A673 (cell line): ENCODE measurements around the gene TBPL1. TPM values are rescaled to one million over a fixed set of nuclear protein-coding genes. Genes with fewer than 3 reads are reported as not detected.

Experiments
- BruUV-seq: library from RNA; stranded (reverse); fragments of 400-500 nt; replicated peaks from 2 replicates; lab custom pipeline; 2021; lab: Mats Ljungman, UMichigan
- CTCF ChIA-PET: fragments of 300-600 bp; sonication (Branson Sonifier 250); formaldehyde crosslinking; loops from one replicate; lab custom pipeline; 2022; ENCODE audit warnings: antibody characterized with exemption; lab: Charles Lee
- POLR2A ChIA-PET: fragments of 300-600 bp; sonication (Branson Sonifier 250); formaldehyde crosslinking; loops from one replicate; lab custom pipeline; 2022; ENCODE audit warnings: antibody characterized with exemption; ENCODE audit not compliant: low non-redundant PET; lab: Charles Lee
- DNase-seq: peaks from one replicate; pipeline ENCODE4 v3.0.0-alpha.2; 2015; ENCODE audit warnings: low spot score
- H3K27ac ChIP-seq: fragments of 200-600 bp; sonication (generic); 2 replicates; pipeline ENCODE4 v1.5.1; 2016; ENCODE audit warnings: mixed run types, low read depth, mild to moderate bottlenecking, mixed read lengths, antibody characterized with exemption, low read length; ENCODE audit not compliant: poor library complexity, severe bottlenecking
- H3K27me3 ChIP-seq: fragments of 200-600 bp; sonication (generic); replicated peaks from 2 replicates; pipeline ENCODE4 v1.6.1; 2017; ENCODE audit warnings: mixed run types, low read depth, mild to moderate bottlenecking, mixed read lengths, antibody characterized with exemption, low read length; ENCODE audit not compliant: insufficient read depth, poor library complexity
- H3K36me3 ChIP-seq: fragments of 200-600 bp; sonication (generic); 2 replicates; pipeline ENCODE4 v1.6.1; 2016; ENCODE audit warnings: mixed run types, mild to moderate bottlenecking, mixed read lengths, antibody characterized with exemption, low read length; ENCODE audit not compliant: insufficient read depth, poor library complexity, severe bottlenecking
- H3K4me1 ChIP-seq: fragments of 200-600 bp; sonication (generic); 2 replicates; pipeline ENCODE4 v1.6.1; 2017; ENCODE audit warnings: mixed run types, mild to moderate bottlenecking, mixed read lengths, antibody characterized with exemption, low read length; ENCODE audit not compliant: insufficient read depth, poor library complexity, severe bottlenecking
- H3K4me3 ChIP-seq: fragments of 200-600 bp; sonication (generic); 2 replicates; pipeline ENCODE4 v1.5.1; 2016; ENCODE audit warnings: low read depth, mixed run types, mild to moderate bottlenecking, mixed read lengths, low read length; ENCODE audit not compliant: poor library complexity, severe bottlenecking
- H3K9me3 ChIP-seq: fragments of 200-600 bp; sonication (generic); 2 replicates; pipeline ENCODE4 v1.6.1; 2016; ENCODE audit warnings: mixed run types, low read depth, mild to moderate bottlenecking, mixed read lengths, antibody characterized with exemption, low read length; ENCODE audit not compliant: poor library complexity, severe bottlenecking
- EZH2 ChIP-seq: fragments of 200-600 bp; sonication (generic); IDR thresholded peaks from 2 replicates; pipeline ENCODE4 v1.6.1; 2017; ENCODE audit warnings: borderline replicate concordance, low read depth, mild to moderate bottlenecking, mixed read lengths, antibody characterized with exemption, low read length; ENCODE audit not compliant: poor library complexity, severe bottlenecking
- intact Hi-C: fragments of 100-400 bp; cut with micrococcal nuclease; formaldehyde crosslinking; loops from one replicate; pipeline ENCODE4 v1.10.0; 2022; ENCODE audit not compliant: unreplicated experiment
- total RNA-seq: library from RNA; stranded (reverse); gene quantifications from 2 replicates; pipeline ENCODE4 v1.2.3, GENCODE V29; 2021
- TF ChIP-seq, protein P1 (sequence below): fragments of 300-800, 200-600 bp; sonication (generic); conservative IDR thresholded peaks from 2 replicates; pipeline ENCODE4 v1.5.1; 2017; ENCODE audit warnings: low read depth, mild to moderate bottlenecking, antibody characterized with exemption, low read length, moderate library complexity, mixed read lengths

The TBPL1 gene
- total RNA-seq, 1 experiment from 2014 or later: 46.3 TPM

DNA sequence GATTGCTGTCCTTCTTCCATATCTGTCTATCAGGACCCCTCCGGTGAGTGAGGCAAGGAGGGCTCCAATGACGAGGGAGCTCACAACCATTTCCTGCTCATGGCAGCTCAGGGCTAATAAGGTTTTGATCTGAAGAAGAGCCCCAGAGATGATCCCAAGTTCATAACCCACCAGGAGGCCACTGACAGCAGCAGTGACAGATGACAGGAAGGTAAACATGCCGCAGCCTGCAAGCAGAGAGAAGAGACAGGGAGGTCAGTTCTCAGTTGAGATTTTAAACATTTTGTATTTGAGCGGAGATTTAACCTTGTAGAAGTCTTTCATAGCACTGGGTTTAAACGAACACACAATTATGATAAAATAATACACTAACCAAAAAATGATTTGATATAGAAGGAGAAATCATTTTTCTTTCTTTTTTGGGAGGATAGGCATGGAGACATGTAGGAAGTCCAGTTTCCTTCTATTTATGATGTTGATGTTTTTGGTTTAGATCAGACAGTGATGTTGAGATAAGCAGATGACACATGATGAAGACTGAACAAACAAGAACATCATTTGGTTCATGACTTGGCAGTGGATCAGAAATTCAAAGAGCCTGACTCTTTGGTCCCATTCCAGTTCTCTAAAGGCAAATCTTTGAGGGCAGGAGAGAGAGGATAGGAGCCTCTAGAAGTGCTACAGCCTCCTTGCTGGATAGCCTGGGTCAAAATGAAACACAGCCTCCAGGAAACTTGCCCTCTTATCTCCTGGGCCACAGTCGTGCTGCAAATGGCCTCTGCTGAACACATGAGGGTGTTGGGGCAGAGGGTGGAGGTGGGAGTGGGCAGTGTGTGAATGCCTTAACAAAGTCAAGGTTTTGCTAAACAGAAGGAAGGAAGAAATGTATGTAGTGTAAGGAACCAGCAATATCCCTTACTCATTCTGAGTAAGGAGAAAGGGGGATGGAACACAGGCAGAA lies 76.8 kb downstream of the TBPL1 start:
- Histone ChIP-seq H3K4me1 (no peaks in the 10 kb centered on the region), H3K9me3 (no peaks in the 10 kb centered on the region), H3K27me3 (no peaks in the 10 kb centered on the region), H3K4me3 (no peak overlapping the region), H3K36me3 (no peaks in the 10 kb centered on the region), H3K27ac (no peak overlapping the region)
- intact Hi-C loops: no loop called here
- ChIA-PET CTCF (no interaction called here), POLR2A (no interaction called here)
- TF ChIP-seq, protein P1, sequence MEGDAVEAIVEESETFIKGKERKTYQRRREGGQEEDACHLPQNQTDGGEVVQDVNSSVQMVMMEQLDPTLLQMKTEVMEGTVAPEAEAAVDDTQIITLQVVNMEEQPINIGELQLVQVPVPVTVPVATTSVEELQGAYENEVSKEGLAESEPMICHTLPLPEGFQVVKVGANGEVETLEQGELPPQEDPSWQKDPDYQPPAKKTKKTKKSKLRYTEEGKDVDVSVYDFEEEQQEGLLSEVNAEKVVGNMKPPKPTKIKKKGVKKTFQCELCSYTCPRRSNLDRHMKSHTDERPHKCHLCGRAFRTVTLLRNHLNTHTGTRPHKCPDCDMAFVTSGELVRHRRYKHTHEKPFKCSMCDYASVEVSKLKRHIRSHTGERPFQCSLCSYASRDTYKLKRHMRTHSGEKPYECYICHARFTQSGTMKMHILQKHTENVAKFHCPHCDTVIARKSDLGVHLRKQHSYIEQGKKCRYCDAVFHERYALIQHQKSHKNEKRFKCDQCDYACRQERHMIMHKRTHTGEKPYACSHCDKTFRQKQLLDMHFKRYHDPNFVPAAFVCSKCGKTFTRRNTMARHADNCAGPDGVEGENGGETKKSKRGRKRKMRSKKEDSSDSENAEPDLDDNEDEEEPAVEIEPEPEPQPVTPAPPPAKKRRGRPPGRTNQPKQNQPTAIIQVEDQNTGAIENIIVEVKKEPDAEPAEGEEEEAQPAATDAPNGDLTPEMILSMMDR: no peak
- TF ChIP-seq EZH2: no peak
- no peak for DNase-seq
- BruUV-seq: no TSS peak

DNA sequence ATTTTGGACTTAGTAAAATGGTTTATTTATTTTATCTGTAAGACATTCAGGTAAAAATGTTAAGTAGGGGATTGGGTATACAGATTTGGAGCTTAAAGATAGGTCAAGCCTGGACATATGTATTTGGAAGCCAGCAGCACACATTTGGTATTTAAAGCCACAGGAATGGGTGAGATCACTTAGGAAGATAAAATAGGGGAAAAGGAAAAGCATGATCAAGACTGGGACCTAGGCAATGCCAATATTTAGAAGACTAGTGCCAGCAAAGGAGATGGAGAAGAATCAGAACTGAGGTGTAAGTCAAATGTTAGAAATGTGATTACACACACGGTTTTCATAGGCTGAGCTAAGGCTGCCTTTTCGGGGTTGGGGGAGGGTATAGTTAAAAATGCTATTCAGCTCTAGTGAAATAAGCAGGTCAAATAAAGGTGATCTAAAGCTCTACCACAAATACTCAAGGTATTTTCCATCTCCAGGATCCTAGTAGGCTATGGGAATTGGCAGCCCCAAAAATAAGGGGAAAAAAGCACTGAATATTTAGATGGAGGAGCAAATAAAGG lies 78.8 kb downstream of the TBPL1 start:
- no peaks in the 10 kb centered on the region for H3K4me1 ChIP-seq
- BruUV-seq: no TSS peak
- no peaks in the 10 kb centered on the region for H3K27me3 ChIP-seq
- DNase-seq: no peak
- ChIA-PET POLR2A (no interaction called here), CTCF (no interaction called here)
- intact Hi-C loops: no loop called here
- TF ChIP-seq, protein P1: no peak
- no peak for TF ChIP-seq EZH2
- no peaks in the 10 kb centered on the region for H3K9me3 ChIP-seq
- no peaks in the 10 kb centered on the region for H3K36me3 ChIP-seq
- H3K27ac ChIP-seq: no peak overlapping the region
- H3K4me3 ChIP-seq: no peak overlapping the region

DNA sequence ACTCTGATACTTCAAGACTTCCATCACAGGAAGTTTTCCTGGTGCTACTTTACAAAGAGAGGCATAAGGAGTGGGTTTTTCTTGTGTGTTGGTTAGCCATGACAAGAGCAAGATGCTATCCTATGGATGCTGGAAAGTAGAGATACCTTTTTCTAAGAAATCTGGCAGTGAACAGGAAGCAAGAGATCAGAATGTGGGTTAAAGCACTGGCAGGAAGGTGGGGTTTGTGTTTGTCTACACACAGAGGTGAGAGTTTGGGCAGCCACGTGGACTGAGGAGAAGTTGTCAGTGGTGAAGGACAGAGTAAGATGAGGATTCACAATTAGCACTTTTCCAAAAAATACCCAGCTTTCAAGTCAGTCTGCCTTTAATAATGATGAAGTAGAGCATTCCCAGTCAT lies 81.5 kb downstream of the TBPL1 start:
- H3K4me3 ChIP-seq: no peak overlapping the region
- H3K4me1 ChIP-seq: no peaks in the 10 kb centered on the region
- no TSS peak for BruUV-seq
- no peaks in the 10 kb centered on the region for H3K27me3 ChIP-seq
- no peak for DNase-seq
- TF ChIP-seq EZH2: no peak
- TF ChIP-seq, protein P1: no peak
- intact Hi-C loops: no loop called here
- no peak overlapping the region for H3K27ac ChIP-seq
- no peaks in the 10 kb centered on the region for H3K36me3 ChIP-seq
- H3K9me3 ChIP-seq: no peaks in the 10 kb centered on the region
- ChIA-PET CTCF (no interaction called here), POLR2A (no interaction called here)
